HG03521 (cell line): ENCODE results near the gene RPS25.
"Not testable (repeated sequence)": the region's sequence is repeated elsewhere in the genome, so short reads cannot be mapped to it uniquely, and the experiment has no call there.

Experiments used
- ATAC-seq: cut with Tn5 transposase; IDR thresholded peaks from one replicate; pipeline ENCODE4 v1.9.1; 2021; ENCODE audit warnings: mild to moderate bottlenecking, moderate library complexity; ENCODE audit not compliant: unreplicated experiment

RPS25 gene

DNA sequence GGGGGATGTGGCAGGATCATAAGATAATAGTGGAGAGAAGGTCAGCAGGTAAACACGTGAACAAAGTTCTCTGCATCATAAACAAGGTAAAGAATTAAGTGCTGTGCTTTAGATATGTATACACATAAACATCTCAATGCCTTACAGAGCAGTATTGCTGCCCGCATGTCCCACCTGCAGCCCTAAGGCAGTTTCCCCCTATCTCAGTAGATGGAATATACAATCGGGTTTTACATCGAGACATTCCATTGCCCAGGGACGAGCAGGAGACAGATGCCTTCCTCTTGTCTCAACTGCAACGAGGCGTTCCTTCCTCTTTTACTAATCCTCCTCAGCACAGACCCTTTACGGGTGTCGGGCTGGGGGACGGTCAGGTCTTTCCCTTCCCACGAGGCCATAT is 21.3 kb upstream of the RPS25 start:
- ATAC-seq, result not testable (repeated sequence)

DNA sequence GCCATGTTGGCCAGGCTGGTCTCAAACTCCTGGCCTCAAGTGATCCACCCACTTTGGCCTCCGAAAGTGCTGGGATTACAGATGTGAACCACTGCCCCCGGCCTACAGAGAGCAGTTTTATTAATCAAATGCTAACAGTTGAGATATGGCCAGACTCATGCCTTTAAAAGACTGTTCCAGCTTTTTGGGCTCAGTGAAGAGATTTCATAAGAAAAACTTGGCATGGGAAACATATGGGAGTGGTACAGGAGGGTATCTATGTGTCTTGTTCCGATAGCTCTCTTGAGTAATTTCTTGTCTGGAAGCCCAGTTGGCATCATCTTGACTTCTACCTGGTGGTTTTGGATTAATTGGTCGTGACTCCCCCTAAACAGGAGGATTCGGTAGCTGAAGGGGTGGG is 20.7 kb upstream of the RPS25 start:
- no peak for ATAC-seq

DNA sequence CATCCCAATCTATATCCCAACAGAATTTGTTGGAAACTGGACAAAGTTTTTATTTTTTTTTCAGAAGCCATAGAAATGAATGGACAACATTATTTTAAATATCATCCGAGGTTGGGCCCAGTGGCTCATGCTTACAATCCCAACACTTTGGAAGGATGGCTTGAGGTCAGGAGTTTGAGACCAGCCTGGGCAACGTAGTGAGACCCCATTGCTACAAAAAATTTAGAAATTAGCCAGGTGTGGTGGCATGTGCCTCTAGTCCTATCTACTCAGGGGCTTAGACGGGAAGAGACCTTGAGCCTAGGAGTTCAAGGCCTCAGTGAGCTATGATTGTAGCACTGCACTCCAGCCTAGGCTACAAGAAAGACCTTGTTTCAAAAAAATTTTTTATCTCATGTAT is 16.7 kb upstream of the RPS25 start:
- no peak for ATAC-seq

DNA sequence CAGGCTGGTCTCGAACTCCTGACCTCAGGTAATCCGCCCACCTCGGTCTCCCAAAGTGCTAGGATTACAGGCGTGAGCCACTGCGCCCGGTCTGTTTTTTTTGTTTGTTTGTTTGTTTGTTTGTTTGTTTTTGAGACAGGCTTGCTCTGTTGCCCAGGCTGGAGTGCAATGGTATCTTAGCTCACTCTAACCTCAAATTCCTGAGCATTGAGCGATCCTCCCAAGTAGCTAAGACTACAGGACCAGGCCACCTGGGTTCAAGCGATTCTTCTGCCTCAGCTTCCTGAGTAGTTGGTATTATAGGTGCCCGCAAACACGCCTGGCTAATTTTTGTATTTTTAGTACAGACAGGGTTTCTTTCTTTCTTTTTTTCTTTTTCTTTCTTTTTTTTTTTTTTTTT is 15.3 kb upstream of the RPS25 start:
- ATAC-seq, result not testable (repeated sequence)

DNA sequence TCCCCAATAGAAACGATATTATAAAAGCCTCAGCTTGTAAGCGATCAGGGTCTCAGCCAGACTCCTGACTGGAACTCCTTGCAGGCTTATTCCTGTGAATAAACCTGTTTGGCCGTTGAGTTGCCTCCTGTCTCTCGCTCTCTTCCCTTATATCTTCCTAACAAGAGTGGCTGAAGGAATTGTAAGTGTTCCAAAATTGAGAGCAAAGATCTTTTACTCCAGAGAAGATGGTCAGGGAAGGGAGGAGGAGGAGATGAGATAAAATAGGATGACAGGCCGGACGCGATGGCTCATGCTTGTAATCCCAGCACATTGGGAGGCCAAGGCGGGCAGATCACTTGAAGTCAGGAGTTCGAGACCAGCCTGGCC is 13.8 kb upstream of the RPS25 start:
- ATAC-seq, result no peak

DNA sequence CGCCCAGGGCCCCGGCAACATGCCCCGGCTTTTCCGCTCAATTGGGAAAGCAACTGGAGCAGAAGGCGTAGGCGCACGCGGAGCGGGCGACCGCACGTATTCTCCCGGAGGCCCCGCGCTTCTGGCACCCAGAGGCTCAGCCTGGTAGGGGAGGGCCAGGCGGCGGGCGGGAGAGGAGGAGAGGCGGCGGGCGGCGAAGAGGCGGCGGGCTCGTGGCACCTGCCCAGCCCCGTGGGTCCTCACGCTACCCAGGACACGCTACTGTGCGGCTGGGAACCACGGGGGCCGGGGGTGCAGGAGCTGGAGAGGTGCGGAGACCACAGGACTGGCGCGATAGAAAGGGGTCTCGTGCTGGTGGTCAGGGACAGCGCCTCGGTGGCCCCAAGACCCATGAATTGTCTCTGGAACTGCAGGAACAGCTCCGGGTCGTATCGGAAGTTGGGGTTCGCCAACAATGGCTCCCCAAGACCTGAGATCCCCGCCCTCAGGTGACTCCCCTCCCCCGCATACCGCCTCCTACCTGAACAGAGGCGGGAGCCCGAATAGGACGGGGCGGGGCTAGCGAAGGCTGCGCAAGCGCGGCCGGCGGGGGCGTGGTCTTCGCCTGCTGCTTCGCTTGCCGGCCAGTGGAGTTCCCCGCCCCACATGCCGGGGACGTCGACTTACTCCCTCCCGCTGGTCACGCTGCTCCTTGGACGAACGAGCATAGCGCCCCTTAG is 12.3 kb upstream of the RPS25 start, which contains the start of gene SLC37A4:
Gene SLC37A4 (minus strand): TSS at position 549 of the 719 bp plus-strand sequence.
- ATAC-seq, result peak; percentile 88

DNA sequence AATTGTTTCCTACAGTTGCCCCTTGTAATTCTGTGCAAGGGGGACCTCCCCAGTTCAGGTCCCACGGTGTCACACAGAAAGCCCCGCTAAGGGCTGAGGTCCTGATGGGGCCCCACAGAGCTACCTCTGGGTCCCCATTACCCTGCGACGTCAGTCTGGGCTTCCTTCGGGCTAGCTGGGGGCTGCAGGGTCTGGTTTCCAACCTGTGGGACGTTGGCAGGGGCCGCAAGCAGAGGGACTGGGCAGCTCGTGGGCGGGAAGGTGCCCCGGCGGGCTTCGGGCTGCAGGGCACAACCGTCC is 11.8 kb upstream of the RPS25 start:
- ATAC-seq, result peak; percentile 8

DNA sequence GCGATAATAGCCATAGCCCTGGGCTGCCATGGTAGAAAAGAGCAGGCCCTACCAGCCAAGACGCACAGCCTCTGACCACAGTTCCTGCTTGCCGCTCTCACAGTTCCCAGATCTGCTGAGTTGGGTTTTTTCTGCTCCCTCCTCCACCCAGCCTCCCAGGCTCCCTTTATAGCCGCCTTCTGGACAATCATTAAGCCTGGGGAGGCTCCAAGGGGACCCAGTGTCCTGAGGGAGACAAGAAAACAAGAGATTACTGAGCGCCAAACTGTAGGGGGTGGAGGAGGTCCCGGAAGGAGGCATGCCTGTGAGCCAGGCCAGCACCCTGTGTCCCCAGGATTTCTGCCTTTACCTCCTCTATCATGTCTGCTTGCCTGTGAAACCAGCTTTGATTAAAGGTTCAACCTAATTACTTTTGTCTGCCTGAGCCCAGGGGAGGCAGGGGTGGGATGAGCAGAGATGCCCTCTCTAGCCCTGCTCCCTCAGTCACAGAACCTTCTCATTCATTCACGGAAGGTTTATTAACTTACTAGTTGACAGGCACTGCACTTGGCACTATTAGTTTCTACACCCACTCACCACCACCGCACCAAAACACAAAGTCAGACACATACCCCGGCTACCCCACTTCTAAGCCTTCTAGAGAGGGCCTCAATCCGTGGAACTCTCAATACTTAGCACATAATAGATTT is 11.3 kb upstream of the RPS25 start:
- ATAC-seq, result peak; percentile 23

DNA sequence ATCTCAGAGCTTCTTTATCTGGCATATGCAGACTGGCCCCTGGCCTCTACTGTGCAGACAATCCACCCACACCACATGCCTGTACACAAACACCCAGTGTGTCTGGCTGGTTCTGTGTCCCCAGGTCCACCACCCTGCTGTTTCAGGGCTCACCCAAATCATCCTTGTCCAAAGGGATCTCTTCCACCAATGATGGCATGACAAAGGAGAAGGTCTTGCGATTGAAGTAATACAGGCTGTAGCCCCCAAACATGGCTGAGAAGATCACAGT is 10.9 kb upstream of the RPS25 start:
- ATAC-seq, result no peak

DNA sequence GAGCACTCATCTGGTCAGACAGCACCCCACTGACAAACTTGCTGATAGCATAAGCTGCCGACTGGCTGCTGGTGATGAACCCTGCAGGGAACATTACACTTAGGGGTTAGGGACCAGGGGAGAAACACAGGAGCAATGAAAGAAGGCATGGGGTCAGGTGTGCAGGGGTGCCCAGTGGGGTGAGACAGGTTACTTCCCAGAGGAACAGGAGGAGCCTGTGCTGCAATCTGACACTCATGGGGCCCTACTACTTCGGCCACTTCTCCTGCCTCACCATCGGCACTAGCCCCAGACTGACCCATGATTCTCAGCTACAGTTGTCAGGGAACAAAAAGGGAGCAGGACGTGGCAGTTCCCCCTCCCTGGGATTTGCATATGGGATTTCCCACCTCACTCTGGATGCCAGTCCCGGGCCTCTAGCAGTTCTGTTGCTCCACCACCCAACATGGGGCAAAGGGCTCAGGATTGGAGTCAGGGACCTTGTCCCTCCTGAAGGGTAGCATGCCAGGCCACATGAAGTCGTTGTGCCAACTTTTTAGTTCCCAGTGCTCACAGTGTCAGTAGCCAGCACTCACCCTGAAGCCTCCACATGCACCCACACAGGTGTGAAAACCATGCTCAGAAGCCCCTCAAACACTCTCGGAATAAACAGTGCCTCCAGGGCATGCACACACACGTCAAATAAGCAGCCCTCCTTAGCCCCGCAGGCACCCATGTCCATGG is 10.4 kb upstream of the RPS25 start:
- no peak for ATAC-seq

DNA sequence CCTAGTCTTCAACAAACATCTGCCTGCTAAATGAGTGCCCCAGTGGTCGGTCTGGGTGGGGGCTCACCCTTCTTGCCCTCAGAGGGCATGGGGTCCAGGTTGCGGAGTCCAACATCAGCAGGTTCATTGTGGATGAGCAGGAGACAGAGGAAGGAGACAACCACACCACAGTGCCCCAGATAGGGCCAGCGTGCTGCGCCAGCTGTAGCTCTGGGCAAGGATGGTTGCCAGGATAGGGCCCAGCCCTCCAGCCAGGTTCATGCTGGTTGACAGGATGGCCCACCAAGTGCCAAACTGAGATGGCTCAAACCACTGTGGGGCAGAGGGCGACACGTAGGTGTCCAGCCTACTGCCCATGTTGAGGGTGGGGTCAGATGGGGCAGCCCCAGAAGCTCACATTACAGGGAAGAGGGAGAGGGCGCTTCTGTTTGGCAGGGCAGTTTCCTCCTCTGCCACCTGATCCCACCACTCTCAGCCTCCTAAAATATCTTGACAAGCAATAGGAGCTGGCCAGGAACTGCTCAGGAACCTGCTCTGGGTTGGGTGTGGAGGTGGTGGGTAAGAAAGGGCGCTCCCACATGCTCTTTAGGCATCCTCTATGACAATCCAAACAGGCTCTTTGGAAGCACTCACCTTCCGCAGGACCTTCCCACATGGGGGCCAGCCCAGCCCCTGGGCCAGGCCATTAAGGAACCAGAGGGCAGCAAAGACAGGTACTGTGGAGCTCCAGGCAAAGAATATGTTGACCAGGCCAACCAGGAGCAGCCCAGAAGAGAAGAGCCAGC is 9.6 kb upstream of the RPS25 start:
- ATAC-seq, result no peak

DNA sequence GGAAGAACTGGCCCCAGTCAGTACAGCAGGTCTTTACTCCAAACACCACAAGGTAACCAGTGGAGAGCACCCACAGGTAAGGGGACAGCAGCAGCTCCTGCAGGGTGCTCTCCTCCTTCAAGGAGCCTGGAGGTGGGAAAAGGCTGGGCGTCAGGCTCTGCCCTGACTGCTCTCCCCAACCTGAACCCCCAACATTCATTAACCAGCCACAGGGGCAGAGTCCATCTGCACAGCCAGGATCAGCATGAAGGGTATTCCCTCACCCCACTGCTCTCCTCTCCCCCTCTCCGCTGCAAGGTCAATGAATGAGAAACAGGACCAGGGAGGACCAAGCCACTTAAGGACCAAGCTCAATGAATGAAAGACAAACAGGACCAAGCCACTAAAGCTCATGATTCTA is 8.8 kb upstream of the RPS25 start:
- no peak for ATAC-seq

DNA sequence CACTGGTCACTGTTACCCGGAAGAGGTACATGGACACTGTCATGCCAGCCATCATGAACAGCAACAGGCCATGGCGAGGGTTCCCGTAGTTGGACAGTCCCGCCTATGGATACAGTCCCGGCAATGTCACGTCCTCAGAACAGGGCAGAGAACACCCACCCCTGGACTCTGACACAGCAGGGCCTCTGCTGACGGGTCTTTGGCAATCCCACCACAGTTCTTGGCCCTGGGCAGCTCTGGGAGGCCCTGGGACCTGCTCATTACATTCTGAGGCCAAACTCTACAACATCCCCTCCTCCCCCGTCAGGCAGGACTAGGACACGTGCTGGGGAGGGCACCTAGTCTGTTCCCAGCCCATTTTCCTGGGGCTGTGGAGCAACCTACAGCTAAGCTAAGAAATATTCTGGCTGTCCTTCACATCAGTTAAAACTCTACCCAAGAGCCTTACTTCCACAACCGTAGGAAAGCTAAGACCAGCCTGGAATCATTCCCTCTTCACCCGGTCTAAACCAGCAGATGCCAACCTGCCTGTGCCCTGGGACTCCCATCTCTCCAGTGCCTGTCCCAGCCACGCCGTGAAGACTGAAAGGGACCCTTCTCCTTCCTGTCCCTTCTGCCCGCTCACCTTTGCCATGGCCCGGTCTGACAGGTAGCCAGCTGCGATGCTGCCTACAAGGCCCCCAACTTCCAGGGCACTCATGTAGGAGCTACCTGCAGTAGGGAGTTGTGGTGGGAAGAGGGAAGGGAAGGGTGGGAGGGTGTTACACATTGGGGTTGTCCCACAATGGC is 8.0 kb upstream of the RPS25 start:
- no peak for ATAC-seq

DNA sequence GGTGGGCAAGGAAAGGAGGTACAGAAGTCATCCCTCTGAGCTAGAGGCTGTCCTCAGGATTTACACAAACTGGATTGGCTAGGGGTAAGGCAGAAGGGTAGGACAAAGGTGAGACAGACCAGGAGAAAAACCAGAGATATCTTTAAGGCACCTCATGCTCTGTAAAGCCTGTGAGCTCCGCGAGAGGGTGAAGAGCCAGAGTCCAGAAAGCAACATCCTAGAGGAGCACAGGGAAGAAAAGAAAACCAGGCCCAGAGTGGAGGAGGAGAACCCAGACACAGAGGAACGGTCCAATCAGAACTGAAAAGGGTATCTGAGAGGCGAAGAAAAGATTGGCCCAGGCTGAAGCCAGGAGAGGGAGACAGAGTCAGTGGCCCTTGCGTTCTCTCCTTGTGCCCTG is 7.4 kb upstream of the RPS25 start:
- no peak for ATAC-seq

DNA sequence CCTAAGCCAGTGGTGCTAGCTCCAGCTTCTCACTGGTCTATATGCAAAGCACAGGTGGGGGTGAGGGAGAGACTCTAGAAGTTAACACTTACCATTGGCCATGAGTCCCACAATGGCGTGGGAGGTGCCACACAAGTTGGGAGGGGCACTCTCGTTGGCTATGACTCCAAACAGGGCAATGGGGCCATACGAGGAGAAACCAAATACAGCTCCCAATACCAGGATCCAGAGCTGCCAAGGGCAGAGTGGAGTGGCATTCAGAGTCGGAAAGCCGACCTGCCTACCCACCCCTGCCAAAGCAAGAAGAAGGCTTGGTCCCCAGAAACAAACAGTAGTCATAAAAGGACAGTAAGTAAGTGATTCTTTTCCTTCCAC is 6.9 kb upstream of the RPS25 start:
- no peak for ATAC-seq

DNA sequence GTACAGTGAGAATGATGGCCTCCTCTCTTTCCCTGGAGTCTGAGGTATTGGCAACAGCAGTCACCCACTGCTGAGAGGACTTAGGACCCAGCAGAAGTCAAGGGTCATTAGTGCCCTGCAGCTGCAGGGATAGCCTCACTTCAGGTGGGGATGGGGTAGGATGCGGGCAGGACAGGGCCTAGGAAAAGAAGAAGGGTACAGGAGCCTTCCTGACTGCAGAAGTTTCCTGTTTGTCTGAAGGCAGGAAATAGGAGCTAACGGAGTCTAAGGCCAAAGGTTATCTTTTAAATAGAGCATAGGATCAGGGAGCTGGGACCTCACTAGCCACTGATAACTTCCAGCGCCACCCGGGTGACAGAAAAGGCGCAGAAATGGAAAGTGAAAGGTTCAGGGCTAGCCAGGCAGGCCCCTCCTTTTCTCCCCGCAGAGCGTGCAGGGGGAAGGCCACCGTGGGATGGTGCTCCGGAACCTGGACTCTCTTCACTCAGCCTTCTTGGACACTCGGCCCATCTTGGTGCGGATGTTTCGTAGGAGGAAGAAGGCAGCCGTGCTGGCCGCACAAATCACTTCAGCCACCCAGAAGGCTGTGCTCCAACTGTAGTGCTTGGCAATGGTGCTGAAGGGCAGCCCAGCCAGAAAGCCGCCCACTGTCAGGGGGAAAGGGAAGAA is 6.4 kb upstream of the RPS25 start:
- ATAC-seq, result no peak

DNA sequence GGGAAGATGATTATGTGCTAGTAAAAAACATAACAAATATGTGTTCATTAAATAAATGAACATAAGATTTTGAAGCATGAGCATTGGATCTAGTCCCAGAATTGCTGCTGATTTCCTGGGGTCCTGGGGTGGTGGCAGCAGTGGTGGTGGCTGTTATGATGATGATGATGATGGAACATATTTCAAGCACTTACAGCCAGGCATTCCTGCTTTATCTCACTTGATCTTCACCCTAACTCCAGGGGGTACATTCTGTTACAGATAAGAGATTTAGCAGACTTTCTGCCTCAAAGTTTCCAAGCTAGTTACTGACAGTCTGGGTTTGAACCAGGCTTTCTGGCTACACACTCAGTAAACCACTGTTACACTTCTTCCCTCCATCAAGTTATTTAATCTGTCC is 5.6 kb upstream of the RPS25 start:
- ATAC-seq, result no peak

DNA sequence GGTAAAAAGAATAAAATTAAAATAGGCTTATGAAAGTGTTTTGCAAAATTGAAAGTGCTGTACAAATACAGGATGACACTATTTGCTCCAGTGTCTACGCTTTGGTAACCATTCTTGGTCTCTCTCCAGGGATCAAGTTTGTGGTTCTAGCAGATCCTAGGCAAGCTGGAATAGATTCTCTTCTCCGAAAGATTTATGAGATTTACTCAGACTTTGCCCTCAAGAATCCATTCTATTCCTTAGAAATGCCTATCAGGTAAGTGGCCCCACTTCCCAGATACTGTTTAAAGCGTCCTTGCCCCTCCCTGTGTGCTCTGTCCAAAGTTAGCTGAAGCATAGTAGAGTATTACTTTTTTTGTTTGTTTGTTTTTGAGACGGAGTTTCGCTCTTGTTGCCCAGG is 3.5 kb upstream of the RPS25 start:
- no peak for ATAC-seq

DNA sequence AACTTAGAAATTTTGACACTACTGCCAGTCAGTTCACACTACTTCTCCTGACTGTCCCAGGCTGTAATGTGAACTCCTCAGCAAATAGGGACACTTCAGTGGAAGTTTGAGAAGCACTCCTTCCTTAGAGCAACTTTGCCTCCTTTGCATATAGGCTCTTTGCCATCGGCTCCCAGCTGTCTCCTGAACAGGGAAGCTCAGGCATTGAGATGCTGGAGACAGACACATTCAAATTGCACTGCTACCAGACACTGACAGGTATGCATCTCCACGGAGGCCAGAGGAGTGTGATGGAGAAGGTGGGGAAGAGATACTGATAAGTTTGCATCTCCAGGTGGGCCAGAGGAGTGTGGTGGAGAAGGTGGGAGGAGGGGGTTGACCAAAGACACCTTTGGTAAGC is 1.9 kb upstream of the RPS25 start:
- ATAC-seq, result no peak

DNA sequence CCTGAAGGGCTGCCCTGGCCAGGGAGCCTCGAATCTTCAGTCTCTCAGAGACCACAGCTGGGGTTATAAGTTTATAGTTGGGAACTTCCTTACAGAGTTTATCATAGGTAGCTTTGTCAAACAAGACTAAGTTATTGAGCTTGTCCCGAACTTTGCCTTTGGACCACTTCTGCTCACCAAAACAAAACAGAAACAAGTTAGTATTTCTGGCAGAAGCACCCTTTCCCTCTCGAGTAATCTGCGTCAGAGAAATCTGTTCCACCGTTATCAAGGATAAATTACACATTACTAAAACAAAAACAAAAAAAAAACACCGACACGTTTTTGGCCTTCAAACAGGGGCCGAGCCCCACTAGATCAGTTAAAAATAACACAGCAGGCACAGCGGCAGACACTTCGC is 766 bp downstream of the RPS25 start:
- not testable (repeated sequence) for ATAC-seq
